ENCODE data around the gene MXD1. TPM values are rescaled to one million over a fixed set of nuclear protein-coding genes. Genes with fewer than 3 reads are reported as not detected.

Gene MXD1
- total RNA-seq, 1 donor from 2014 or later: 3.9 TPM

GRCh38 chr2:69918401-69918800 lies 3.5 kb downstream of the MXD1 start:
- no peak for DNase-seq (ENCODE audit: low spot score)
- Histone ChIP-seq H3K4me1 (no peaks in the 10 kb centered on the region), H3K4me3 (no peak overlapping the region), H3K9ac (no peak overlapping the region), H4K20me1 (ENCODE audit: low read depth) (no peaks in the 10 kb centered on the region), H3F3A (ENCODE audit: low read depth) (peaks cover 10% of the 10 kb centered on the region), H3K4me2 (no peak overlapping the region), H3K27me3 (no peaks in the 10 kb centered on the region), H3K9me3 (ENCODE audit: low read depth) (no peaks in the 10 kb centered on the region), H3K36me3 (no peaks in the 10 kb centered on the region), H2AFZ (replicated peaks) (no peak overlapping the region), H3K27ac (no peak overlapping the region), H3K79me2 (ENCODE audit: low read depth) (no peaks in the 10 kb centered on the region)
- Mint-ChIP-seq H3K4me3 (no peak overlapping the region), H3K27ac (no peak overlapping the region), H3K4me1 (peaks cover 6% of the 10 kb centered on the region), H3K9me3 (no peaks in the 10 kb centered on the region), H3K27me3 (ENCODE audit: insufficient read depth, low read depth) (no peaks in the 10 kb centered on the region), H3K36me3 (peaks cover 2% of the 10 kb centered on the region)
- no peak for TF ChIP-seq EZH2phosphoT487 (IDR thresholded peaks at IDR 0.05)
- no peak for TF ChIP-seq CTCF (IDR thresholded peaks at IDR 0.05)
- TF ChIP-seq EZH2 (IDR thresholded peaks at IDR 0.05): no peak

- Mint-ChIP-seq H3K4me3 (no peak overlapping the region), H3K36me3 (peaks cover 5% of the 10 kb centered on the region), H3K27ac (no peak overlapping the region), H3K27me3 (ENCODE audit: insufficient read depth, low read depth) (no peaks in the 10 kb centered on the region), H3K9me3 (no peaks in the 10 kb centered on the region), H3K4me1 (no peaks in the 10 kb centered on the region)
- Histone ChIP-seq H3K79me2 (ENCODE audit: low read depth) (no peaks in the 10 kb centered on the region), H3K4me1 (no peaks in the 10 kb centered on the region), H3K4me3 (no peak overlapping the region), H4K20me1 (ENCODE audit: low read depth) (no peaks in the 10 kb centered on the region), H3K27ac (no peak overlapping the region), H3K9me3 (ENCODE audit: low read depth) (no peaks in the 10 kb centered on the region), H3K4me2 (no peak overlapping the region), H3K9ac (no peak overlapping the region), H3K36me3 (no peaks in the 10 kb centered on the region), H3F3A (ENCODE audit: low read depth) (no peaks in the 10 kb centered on the region), H2AFZ (replicated peaks) (no peak overlapping the region), H3K27me3 (no peaks in the 10 kb centered on the region)
- DNase-seq (ENCODE audit: low spot score): no peak
- TF ChIP-seq EZH2 (IDR thresholded peaks at IDR 0.05) (no peak), CTCF (IDR thresholded peaks at IDR 0.05) (no peak), EZH2phosphoT487 (IDR thresholded peaks at IDR 0.05) (no peak)
These were observed 8.2 kb downstream of the MXD1 start for GRCh38 chr2:69923116-69923515.

GRCh38 chr2:69926849-69927515 lies 12.1 kb downstream of the MXD1 start:
- Histone ChIP-seq H3K27me3 (no peaks in the 10 kb centered on the region), H3K4me2 (no peak overlapping the region), H3K36me3 (no peaks in the 10 kb centered on the region), H3K79me2 (ENCODE audit: low read depth) (no peaks in the 10 kb centered on the region), H2AFZ (replicated peaks) (no peak overlapping the region), H3K9me3 (ENCODE audit: low read depth) (no peaks in the 10 kb centered on the region), H4K20me1 (ENCODE audit: low read depth) (no peaks in the 10 kb centered on the region), H3K4me3 (no peak overlapping the region), H3F3A (ENCODE audit: low read depth) (peaks cover 3% of the 10 kb centered on the region), H3K9ac (no peak overlapping the region), H3K4me1 (no peaks in the 10 kb centered on the region), H3K27ac (no peak overlapping the region)
- Mint-ChIP-seq H3K27me3 (ENCODE audit: insufficient read depth, low read depth) (no peaks in the 10 kb centered on the region), H3K9me3 (no peaks in the 10 kb centered on the region), H3K36me3 (peaks cover 5% of the 10 kb centered on the region), H3K4me3 (no peak overlapping the region), H3K27ac (no peak overlapping the region), H3K4me1 (no peaks in the 10 kb centered on the region)
- TF ChIP-seq CTCF (IDR thresholded peaks at IDR 0.05) (no peak), EZH2 (IDR thresholded peaks at IDR 0.05) (no peak)
- no peak for DNase-seq (ENCODE audit: low spot score)

Measured in neural progenitor cell (in vitro differentiated cells).